Epidermal melanocyte (primary cell): ENCODE results near the gene CPA1.
"Not testable (repeated sequence)": the region's sequence is repeated elsewhere in the genome, so short reads cannot be mapped to it uniquely, and the experiment has no call there.

Experiments used
- DNase-seq: peaks from one replicate; pipeline ENCODE4 v3.0.0; 2011; ENCODE audit warnings: low spot score; ENCODE audit not compliant: insufficient read length

Gene CPA1

DNA sequence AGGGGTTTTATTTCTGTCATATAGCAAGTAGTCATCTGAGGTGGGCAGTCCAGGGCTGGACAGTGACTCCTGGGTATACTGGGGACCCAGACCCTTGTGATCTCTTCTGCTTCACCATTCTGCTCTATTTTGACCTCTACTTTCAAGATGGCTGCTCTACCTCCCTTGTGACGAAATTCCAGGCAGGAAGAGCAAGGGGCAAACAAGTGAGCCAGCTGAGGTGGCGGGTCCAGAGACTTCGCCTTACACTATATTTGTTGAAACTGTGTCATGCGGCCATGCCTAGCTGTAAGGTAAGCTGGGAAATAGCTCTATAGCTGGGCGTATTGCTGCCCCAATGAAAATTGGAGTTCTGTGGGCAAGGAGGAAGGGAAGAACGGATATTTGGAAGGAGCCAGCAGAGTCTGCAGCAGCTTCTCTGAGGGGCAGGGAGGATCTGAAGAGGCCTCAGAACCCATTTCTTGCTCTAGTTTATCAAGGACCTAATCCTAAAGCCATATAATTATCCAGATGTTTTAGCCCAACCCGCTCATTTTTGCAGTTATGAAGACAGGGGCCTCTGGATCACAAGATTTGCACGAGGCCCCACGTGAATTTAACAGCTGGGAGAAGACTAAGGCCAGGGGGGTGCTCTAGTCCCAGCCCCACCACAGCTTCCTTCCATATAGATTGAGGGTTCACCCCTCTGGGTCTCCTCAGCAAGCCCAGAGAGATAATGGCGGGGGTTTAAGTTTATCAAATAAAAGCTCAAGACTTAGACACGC lies 7.7 kb upstream of the CPA1 start:
- DNase-seq: no peak

DNA sequence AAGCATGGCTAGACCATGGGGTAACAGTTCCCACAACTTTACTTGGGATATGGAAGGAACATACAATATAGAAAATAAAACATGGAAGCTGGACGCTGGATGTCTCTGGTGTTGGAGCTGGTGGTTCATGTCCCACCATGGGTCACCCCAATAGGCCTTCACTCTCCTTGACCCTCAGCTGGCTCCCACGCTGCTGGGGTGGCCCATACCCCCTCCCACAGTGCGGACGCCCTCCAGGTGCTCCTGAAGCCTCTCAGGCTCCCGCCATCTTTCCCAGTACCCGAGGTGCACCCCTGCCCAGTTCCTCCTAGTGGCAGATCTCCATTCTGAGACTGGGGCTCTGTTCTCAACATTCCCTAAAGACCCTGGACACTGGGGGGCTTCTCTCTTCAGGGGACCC lies 5.8 kb upstream of the CPA1 start:
- no peak for DNase-seq

- not testable (repeated sequence) for DNase-seq
Measured at GRCh38 chr7:130376461-130376860, 3.8 kb upstream of the CPA1 start.

DNA sequence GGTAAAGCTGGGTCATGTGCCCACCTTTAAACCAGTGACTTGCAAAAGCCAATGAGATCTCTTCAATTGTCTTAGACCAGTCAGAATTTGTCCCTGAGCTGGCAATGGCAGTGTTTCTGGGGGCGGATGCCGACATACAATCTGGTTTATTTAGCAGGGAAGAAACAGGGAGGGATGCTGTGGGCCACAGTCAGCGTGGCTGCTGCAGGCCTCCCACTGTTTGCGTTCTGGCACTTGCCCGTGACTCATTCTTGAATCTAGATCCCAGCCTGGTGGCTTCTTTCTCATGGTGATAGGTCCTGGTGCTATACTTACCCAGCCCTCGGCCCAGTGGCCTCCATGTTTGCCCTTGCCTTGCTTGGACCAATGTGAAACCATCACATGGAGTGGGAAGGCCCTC lies 3.1 kb upstream of the CPA1 start:
- DNase-seq: no peak

DNA sequence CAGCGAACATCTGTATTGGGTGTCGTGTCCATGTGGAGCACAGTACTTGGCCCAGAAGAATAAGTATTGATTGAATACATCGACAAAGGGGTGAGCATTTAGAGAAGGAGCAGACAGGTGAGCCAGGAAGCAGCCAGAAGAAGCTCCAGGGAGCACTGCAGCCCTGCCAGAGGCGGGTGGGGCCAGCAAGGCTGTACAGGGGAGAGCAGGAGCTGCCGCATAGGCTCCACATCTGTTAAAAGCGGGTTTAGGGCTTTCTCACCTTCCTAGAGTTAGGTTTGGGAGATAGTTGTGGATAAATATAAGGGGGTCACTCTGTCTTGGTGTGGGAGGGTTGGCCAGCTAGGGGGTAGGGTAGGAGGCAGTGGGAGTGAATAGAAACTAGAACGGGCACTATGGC lies 1.3 kb upstream of the CPA1 start:
- no peak for DNase-seq

- no peak for DNase-seq
Measured at GRCh38 chr7:130379532-130379920, 768 bp upstream of the CPA1 start.

- DNase-seq: no peak
Measured at GRCh38 chr7:130380861-130381455, 664 bp downstream of the CPA1 start.

DNA sequence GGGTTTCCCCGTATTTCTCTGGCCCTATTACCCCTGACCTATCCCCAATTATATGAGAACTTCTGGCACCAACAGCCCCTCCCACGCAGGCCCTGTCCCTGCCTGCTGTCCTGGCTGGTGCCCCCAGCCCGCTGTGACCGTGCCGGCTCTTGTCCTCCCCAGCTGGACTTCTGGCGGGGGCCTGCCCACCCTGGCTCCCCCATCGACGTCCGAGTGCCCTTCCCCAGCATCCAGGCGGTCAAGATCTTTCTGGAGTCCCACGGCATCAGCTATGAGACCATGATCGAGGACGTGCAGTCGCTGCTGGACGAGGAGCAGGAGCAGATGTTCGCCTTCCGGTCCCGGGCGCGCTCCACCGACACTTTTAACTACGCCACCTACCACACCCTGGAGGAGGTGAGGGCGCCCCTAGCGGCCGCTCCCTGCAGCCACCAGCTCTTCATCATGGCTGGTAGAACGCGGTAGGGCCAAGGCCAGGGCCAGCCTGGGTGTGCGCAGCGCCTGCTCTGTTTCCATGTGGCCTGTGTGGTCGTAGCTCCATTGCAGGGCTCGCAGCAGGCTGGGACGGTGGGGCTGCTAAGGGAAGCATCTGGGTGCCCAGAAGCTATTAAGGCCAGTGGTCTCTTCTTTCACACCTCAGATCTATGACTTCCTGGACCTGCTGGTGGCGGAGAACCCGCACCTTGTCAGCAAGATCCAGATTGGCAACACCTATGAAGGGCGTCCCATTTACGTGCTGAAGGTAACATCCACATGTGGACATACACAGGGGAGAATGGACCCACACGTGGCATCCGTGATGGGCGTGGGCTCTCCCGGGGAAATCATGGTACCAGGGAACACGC lies 1.4 kb downstream of the CPA1 start:
- no peak for DNase-seq

DNA sequence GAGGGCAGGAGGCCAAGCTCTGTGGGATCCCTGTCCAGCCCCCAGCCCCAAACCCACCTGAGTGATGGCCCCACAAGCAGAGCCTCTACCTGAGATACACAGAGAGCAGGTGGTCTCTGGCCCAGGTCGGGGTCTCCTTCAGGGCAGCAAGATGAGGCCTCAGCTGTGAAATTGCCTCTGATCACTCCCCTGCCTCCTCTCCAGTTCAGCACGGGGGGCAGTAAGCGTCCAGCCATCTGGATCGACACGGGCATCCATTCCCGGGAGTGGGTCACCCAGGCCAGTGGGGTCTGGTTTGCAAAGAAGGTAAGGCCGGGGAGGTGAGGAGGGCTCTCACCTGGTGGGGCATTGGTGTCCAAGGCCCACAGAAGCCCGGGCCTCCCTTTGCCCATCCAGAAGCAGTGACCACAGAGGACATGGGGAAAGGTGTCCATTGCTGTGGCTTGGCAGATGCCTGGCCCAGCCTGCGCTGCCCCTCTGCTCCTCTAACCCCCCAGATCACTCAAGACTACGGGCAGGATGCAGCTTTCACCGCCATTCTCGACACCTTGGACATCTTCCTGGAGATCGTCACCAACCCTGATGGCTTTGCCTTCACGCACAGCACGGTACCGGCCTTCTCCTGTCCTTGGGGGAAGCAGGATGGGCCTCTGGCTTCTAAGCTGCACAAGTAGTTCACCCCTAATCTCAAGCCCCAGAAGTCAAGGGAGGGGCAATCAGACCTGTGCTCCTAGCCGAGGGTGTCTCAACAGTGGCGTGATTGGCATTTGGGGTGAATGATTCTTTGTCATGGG lies 3.1 kb downstream of the CPA1 start:
- DNase-seq: no peak

GRCh38 chr7:130384371-130384801 lies 4.1 kb downstream of the CPA1 start:
- no peak for DNase-seq

- no peak for DNase-seq
Measured at GRCh38 chr7:130384841-130385599, 4.7 kb downstream of the CPA1 start.

DNA sequence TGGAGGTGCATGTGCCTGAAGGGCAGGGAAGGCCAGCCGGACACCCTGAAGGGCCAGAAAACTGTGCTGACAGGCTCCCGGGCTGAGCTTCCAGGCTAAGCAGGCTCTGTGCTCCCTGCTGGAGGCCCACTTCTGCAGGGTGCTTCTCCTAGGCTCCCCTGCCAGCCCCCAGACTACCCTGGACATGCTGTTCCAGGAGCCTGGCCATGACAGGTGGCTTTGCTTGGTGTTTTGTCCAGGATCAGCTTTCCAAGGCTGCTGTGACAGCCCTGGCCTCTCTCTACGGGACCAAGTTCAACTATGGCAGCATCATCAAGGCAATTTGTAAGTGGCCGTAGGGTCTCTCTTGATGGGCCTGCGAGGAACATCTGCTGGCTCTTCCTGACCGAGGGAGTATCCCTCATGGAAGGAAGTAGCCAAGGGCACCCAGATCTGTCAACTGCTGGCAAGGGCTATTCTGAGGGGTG lies 5.3 kb downstream of the CPA1 start:
- no peak for DNase-seq

GRCh38 chr7:130386876-130387275 lies 6.6 kb downstream of the CPA1 start:
- no peak for DNase-seq

GRCh38 chr7:130387306-130387627 lies 7.0 kb downstream of the CPA1 start:
- no peak for DNase-seq

DNA sequence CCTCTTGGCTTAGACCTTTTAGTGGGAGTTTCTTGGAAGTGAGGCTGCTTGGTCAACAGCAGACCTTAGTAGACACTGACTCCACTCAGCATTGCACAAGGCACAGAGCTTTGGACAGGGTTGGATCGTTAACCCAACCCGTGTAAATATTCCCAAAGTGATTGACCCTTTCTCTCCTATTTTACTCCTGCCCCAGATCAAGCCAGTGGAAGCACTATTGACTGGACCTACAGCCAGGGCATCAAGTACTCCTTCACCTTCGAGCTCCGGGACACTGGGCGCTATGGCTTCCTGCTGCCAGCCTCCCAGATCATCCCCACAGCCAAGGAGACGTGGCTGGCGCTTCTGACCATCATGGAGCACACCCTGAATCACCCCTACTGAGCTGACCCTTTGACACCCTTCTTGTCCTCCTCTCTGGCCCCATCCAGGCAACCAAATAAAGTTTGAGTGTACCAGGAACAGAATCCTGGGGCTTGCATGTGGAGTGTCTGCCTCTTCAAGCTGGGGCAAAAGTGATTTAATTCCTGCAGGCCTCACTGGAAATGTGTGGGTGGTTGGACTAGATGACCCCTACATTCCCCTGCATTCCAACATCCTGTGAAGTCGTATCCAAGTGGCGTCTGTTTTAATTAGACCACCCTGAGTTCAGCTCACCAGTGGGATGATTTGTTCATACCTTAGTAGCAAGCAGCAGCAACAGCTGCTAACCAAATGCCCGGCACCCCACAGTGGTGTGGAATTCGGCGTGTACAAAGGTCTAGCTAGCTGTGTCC lies 7.5 kb downstream of the CPA1 start:
- no peak for DNase-seq

- no peak for DNase-seq
Measured at GRCh38 chr7:130388671-130389070, 8.4 kb downstream of the CPA1 start.

GRCh38 chr7:130390486-130390885 lies 10.2 kb downstream of the CPA1 start:
- no peak for DNase-seq

- no peak for DNase-seq
Measured at GRCh38 chr7:130393101-130393561, 12.8 kb downstream of the CPA1 start.

DNA sequence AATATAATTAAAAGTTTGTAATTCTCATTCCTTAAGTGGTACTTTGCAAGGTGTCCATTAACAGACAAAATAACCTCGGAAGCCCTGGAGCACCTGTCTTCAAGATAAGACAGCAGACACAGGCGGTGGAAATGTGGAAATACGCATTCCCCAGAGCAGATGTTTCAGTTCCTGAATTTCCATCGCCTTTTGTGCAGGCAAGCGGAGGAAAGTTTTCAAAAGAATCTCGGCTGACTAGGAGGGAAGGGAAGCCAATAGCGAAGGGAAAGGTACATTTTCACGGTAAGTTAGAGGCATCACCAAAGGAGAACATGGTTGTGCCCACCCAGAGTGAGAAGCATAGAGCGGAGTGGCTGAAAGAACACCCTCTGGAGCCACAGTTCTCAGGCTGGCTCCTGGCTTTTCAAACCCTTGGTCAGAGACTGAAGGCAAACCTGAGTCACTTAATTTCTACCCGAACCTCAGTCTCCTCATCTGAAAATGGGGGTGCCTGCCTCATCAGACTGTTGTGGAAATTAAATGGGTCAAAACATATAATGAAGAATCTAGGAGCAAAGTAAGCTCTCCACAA lies 13.6 kb downstream of the CPA1 start:
- DNase-seq: no peak
